ENCODE results near the gene CRYGS. TPM values are rescaled to one million over a fixed set of nuclear protein-coding genes. Genes with fewer than 3 reads are reported as not detected.

Gene CRYGS
- total RNA-seq, 1 donor from 2014 or later, result 1.8 TPM

DNA sequence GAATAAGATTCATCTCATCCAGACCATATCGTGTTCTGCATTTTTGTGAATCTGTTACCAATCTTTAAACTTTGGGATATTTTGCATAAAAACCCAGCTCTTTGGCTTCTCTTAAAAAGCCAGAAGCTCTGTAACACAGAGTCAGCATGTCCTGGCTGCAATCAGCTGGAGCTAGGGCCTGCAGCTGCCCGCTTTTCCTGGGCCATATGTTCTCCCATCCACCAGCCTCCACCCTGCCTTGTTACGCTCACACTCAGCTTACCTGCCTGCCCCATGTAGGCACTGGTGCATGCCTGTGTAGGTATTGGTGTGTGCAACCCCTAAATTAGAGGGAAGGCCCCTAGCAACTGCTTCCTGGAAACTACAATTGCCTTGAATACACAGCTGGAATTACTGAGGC lies 48.2 kb downstream of the CRYGS start:
- no peak for DNase-seq (ENCODE audit: low read depth)

DNA sequence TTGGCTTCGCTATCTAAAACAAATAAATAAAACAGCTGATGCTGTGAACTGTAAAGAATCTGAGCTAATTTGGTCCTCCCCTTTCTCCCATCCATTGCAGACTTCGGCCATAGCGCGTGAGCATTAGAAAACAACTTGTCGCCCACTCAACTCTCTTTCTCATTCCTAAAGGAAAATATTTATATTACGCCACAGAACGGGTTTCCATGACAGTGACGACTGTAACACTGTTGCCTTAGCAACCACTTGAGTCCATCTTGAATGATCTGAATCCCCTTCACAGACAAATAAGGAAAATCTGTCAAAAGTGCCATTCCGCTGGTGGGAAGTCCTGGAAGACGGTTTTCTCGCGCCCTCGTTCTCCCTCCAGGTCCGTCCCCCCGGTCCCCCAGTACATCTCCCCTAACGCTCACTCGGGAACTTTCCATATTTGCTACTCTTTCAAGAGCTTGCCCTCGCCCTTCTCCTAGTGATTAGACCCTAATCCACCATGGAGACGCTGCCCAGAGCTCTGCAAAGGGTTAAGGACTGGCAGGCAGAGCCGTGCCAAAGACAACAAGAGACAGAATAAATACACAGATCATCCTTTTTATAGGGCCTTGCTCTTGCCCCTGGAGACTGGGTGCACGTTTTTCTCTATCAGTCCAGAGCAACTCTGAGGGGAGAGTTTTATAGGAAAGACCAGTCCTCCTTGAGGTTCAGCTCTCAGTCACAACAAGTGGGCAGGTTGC lies 50.5 kb downstream of the CRYGS start:
- DNase-seq (ENCODE audit: low read depth), result no peak
- TF ChIP-seq, protein P1, sequence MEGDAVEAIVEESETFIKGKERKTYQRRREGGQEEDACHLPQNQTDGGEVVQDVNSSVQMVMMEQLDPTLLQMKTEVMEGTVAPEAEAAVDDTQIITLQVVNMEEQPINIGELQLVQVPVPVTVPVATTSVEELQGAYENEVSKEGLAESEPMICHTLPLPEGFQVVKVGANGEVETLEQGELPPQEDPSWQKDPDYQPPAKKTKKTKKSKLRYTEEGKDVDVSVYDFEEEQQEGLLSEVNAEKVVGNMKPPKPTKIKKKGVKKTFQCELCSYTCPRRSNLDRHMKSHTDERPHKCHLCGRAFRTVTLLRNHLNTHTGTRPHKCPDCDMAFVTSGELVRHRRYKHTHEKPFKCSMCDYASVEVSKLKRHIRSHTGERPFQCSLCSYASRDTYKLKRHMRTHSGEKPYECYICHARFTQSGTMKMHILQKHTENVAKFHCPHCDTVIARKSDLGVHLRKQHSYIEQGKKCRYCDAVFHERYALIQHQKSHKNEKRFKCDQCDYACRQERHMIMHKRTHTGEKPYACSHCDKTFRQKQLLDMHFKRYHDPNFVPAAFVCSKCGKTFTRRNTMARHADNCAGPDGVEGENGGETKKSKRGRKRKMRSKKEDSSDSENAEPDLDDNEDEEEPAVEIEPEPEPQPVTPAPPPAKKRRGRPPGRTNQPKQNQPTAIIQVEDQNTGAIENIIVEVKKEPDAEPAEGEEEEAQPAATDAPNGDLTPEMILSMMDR (IDR thresholded peaks at IDR 0.05; ENCODE audit: insufficient read depth, low read length, poor library complexity, severe bottlenecking), result no peak
- Histone ChIP-seq H3K36me3 (ENCODE audit: control insufficient read depth, insufficient read depth, low read length) (no peaks in the 10 kb centered on the region), H3K4me3 (ENCODE audit: low read depth, low read length) (no peak overlapping the region), H3K27me3 (ENCODE audit: control insufficient read depth, insufficient read depth, low read length) (peaks cover 2% of the 10 kb centered on the region)

More for the DNA sequence above, 48.2 kb downstream of the CRYGS start:
- TF ChIP-seq, protein P1 (IDR thresholded peaks at IDR 0.05; ENCODE audit: insufficient read depth, low read length, poor library complexity, severe bottlenecking), result no peak
- no peaks in the 10 kb centered on the region for H3K36me3 ChIP-seq (ENCODE audit: control insufficient read depth, insufficient read depth, low read length)
- H3K4me3 ChIP-seq (ENCODE audit: low read depth, low read length), result no peak overlapping the region
- H3K27me3 ChIP-seq (ENCODE audit: control insufficient read depth, insufficient read depth, low read length), result peaks cover 2% of the 10 kb centered on the region

DNA sequence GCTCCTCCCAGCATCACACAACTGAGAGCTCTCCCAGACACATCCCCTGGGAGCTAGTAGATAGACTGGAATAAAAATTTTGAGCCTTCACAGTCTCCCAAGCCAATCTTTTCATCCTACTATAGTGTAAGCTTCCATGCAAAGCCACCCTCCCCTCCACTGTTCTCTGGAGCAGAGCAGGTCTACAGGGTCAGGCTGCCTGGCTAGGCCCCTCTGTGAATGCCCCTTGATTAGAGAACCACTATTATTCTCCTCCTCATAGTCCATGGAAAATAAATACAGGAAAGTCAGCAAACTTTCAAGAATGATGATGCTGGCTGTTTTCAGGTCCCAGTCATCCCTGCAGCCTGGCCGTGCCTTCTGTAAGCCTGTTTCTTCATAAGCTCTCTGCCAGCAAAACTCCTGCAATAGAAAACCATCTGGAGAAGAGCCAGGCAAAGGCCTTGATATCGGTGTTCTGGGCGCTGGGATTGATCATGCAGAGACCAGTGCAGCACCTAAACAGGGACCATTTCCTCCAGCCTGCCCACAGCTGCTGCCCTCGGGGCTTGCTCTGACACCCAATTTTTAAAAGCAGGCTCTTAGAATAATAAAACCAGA lies 51.7 kb downstream of the CRYGS start:
- Histone ChIP-seq H3K4me3 (ENCODE audit: low read depth, low read length) (no peak overlapping the region), H3K27me3 (ENCODE audit: control insufficient read depth, insufficient read depth, low read length) (peaks cover 2% of the 10 kb centered on the region), H3K36me3 (ENCODE audit: control insufficient read depth, insufficient read depth, low read length) (no peaks in the 10 kb centered on the region)
- TF ChIP-seq, protein P1 (IDR thresholded peaks at IDR 0.05; ENCODE audit: insufficient read depth, low read length, poor library complexity, severe bottlenecking), result no peak
- DNase-seq (ENCODE audit: low read depth), result no peak

DNA sequence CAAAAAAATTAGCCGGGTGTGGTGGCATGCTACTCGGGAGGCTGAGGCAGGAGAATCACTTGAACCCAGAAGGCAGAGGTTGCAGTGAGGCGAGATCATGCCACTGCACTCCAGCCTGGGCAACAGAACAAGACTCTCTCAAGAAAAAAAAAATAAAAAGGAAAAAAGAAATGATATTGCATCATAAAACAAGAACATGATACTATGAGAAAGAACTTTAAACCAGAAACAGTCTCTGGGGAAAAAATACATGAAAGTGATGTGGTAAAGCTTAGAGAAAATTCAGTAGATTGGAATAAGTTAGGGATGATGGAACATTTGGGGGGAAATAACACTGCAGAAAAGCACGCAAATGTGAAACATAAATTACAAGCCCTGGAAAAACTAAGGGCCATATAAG lies 54.7 kb downstream of the CRYGS start:
- H3K36me3 ChIP-seq (ENCODE audit: control insufficient read depth, insufficient read depth, low read length), result no peaks in the 10 kb centered on the region
- DNase-seq (ENCODE audit: low read depth), result no peak
- no peak overlapping the region for H3K4me3 ChIP-seq (ENCODE audit: low read depth, low read length)
- H3K27me3 ChIP-seq (ENCODE audit: control insufficient read depth, insufficient read depth, low read length), result no peaks in the 10 kb centered on the region
- TF ChIP-seq, protein P1 (IDR thresholded peaks at IDR 0.05; ENCODE audit: insufficient read depth, low read length, poor library complexity, severe bottlenecking), result no peak

Other genes starting within 250 kb of the CRYGS start
- gene DGKG, start 182.1 kb downstream of the CRYGS start, total RNA-seq, result 0.04 and 0.21 TPM in 2 replicates
- 10.3 and 16.1 TPM in 2 replicates for gene TBCCD1, start 23.0 kb upstream of the CRYGS start, total RNA-seq
- 83.2 and 93.5 TPM in 2 replicates for gene DNAJB11, start 26.3 kb upstream of the CRYGS start, total RNA-seq
- not detected in 2 replicates for gene AHSG, start 68.7 kb upstream of the CRYGS start, total RNA-seq
- not detected in 2 replicates for gene FETUB, start 96.0 kb upstream of the CRYGS start, total RNA-seq
- gene HRG, start 121.6 kb upstream of the CRYGS start, total RNA-seq, result 0.13 and 0.14 TPM in 2 replicates
- gene KNG1, start 173.0 kb upstream of the CRYGS start, total RNA-seq, result not detected in 2 replicates
- 269 and 292 TPM in 2 replicates for gene EIF4A2, start 239.2 kb upstream of the CRYGS start, total RNA-seq